Activated naive CD4-positive, alpha-beta T cell treated with anti-CD3 and anti-CD28 coated beads, Interleukin-2, amount 50 U/mL, for 16 hours (primary cell): ENCODE measurements around the gene USP44.
"Not testable (repeated sequence)": the region's sequence is repeated elsewhere in the genome, so short reads cannot be mapped to it uniquely, and the experiment has no call there.

Source experiments
- DNase-seq: peaks from one replicate; pipeline ENCODE4 v3.0.0-alpha.2; 2020

USP44 gene

DNA sequence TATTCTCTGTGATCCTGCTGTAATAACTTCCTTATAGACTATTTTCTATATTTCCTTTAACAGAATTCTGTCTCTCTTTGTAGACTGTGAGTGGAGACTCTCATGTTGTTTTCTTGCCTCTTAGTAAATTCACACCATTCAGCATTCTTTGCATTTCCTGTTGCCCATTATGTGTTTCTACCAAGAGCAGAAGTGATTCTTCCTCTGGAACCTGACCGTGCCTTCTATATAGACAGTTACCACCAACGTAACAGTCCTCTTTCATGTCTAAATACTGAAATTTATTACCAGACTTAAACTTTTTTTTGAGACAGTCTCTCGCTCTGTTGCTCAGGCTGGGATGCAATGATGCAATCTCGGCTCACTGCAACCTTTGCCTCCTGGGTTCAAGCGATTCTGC is 46.2 kb downstream of the USP44 start:
- no peak for DNase-seq

DNA sequence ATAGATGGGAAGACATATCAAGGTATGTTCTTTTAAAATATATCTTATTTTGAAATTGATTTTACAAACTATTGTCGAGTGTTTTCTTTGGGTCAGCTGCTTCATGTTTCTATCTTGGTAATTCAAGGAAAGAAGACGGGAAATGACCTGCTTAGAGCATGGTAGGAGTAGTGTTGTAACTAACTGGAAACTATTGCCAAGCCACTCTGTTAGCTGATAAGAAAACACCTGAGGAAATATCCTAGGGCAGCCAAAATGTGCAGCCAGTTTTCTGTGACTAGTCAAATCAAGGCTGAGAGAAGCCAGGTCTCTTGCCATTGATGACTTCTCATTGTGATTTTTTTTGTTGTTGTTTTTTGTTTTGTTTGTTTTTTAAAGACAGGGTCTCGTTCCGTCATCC is 47.1 kb downstream of the USP44 start:
- DNase-seq, result no peak

DNA sequence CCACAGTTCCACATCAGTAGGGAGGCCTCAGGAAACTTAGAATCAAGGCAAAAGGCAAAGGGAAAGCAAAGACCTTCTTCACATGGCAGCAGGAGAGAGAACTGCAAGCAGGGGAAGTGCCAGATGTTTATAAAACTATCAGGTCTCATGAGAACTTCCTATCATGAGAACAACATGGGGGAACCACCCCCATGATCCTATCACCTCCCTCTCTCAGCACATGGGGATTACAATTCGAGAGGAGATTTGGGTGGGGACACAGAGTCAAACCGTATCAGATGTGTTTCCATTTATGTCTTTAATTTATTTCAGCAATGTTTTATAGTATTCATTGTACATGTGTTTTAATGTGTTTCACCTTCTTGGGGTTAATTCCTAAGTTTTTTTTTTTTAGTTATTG is 51.5 kb downstream of the USP44 start:
- DNase-seq, result no peak

DNA sequence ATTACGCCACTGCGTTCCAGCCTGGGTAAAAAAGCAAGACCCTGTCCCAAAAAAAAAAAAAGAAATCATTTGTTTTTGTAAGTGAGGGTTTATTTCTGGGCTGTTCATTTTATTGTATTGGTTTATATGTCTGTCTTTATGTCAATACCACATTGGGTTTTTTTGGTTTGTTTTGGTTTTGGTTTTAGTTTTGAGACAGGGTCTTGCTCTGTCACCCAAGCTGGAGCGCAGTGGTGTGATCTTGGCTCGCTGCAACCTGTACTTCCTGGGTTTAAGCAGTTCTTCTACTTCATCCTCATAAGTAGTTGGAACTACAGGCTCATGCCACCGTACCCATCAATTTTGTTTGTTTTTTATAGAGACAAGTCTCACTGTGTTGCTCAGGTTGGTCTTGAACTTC is 52.3 kb downstream of the USP44 start:
- no peak for DNase-seq

DNA sequence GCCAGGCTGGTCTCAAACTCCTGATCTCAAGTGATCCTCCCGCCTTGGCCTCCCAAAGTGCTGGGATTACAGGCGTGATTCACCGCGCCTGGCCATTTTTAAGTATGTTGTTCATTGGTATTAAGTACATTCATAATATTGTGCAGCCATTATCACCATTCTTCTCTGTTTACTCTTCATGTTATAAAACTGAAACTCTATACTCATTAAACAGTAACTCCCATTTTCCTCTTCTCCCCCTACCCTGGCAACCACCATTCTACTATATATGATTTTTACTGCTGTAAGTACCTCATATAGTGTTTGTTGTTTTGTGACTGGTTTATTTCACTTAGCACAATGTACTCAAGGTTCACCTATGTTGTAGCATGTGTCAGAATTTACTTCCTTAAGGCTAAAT is 54.2 kb downstream of the USP44 start:
- no peak for DNase-seq

DNA sequence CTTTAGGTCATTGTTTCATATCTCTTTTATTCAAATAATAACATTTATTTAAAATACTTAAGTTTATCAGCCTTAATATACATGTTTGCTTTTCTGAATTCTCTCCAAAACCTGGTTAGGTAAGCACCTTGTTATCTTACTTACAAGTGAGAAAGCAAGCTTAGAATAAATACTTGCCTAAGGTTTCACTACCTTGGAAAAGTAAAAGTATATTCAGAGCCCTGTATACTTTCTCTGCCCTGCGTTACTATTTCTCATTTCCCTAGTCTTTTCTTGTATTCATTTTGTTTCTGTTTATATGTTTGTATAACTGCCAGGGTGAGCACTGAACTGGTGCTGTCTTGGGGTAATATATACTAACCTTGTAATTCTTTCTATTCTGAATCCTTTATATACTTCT is 55.8 kb downstream of the USP44 start:
- no peak for DNase-seq

DNA sequence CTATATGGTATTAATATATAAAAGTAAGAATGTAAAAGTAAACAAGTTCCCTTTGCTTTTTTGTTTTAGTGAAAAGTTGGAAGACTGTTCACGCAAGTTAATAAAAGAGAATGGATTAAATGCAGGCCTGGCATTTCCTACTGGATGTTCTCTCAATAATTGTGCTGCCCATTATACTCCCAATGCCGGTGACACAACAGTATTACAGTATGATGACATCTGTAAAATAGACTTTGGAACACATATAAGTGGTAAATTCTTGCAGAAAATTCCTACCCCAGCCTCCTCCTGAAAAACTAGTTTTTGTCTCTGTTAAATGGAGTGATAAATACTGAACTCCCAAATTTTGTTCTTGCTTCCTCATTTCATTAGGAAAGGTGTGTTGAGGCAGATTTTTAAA is 56.4 kb downstream of the USP44 start:
- DNase-seq, result no peak

DNA sequence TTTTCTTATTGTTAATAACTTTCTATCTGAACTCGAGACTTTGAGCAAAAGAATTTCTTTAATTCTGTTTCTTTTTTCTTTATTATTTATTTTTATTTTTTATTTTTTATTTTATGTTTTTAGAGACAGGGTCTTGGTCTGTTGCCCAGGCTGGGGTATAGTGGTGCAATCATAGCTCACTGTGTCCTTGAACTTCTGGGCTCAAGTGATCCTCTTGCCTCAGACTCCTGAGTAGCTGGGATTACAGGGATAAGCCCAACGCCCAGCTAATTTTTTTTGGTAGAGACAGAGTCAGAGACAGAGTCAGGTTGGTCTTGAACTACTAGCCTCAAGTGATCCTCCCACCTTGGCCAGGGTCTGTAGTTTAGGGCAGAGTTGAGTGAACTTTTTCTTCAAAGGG is 58.8 kb downstream of the USP44 start:
- no peak for DNase-seq

DNA sequence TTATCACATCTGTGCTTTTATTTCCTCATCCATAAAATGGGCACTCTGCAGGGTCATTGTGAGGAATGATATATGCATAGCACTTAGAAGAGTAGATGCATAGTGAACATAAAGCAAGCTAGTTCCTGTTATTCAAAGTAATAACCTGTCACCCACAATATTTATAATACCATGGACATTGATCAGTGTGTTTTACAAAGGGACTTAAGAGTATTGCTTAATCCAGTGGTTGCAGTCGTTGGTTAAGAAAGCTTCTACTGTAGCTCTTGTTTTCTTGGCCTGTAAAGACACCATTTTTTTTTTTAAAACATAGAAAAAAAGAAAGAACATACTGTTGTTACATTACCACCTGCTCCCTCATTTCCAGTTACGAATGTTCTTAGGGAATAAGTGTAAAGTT is 64.3 kb downstream of the USP44 start:
- DNase-seq, result no peak

DNA sequence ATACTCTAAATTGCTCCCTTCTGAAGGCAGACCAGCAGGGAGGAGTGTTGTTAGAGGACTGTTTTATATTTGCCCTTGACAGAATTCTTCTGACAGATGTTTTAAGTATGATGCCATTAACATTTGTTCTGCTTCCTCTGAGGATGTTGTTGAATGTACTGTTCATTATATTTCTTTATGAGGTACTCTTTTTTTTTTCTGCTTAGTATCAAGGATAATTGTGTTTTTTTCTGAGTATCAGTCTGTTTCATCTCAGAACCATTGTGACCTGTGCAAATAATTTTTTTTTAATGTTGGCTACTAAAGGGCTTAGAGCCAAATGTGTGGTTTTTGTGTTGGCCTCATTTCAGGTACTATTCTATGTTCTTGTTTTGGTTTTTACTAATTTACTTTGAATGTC is 66.8 kb downstream of the USP44 start:
- DNase-seq, result no peak

DNA sequence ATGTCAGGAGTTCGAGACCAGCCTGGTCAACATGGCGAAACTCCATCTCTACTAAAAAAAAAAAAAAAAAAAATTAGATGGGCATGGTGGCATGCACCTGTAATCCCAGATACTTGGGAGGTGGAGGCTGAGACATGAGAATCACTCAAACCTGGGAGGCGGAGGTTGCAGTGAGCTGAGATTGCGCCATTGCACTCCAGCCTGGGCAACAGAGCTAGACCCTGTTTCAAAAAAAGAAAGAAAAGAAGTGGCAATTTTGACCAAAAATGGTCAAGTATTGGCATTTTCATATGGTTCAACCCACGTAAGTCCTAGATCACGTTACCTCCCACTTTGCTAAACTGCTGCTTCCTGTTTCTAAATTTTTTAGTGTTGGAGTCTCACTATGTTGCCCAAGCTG is 68.7 kb downstream of the USP44 start:
- not testable (repeated sequence) for DNase-seq

DNA sequence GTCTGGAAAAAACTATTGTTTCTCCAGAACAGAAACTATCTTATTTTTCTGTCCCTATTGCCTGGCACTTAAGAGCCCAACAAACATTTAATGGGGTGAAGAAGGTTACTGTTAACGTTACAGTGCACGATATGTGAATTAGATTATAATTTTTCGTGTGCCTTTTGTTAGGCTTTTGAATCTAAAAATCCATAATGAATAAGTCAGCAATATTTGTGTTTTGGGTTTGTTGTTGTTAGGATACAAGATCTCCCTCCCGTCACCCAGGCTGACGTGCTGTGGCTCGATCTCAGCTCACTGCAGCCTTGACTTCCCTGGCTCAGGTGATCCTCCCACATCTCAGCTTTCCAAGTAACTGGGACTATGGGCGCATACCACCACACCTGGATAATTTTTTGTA is 69.4 kb downstream of the USP44 start:
- DNase-seq, result no peak

DNA sequence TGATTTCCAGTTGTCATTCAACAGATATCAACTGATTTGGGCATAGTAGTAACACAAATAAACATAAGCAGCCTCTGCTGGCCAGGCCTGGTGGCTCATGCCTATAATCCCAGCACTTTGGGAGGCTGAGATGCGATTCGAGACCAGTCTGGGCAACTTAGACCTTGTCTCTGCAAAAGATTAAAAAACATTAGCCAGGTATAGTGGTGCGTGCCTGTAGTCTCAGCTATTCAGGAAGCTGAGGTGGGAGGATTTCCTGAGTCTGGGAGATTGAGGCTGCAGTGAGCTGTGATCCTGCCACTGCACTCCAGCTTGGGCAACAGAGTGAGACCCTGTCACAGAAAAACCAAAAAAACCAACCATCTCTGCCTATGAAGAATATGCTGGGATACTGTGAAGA is 70.2 kb downstream of the USP44 start:
- DNase-seq, result no peak

DNA sequence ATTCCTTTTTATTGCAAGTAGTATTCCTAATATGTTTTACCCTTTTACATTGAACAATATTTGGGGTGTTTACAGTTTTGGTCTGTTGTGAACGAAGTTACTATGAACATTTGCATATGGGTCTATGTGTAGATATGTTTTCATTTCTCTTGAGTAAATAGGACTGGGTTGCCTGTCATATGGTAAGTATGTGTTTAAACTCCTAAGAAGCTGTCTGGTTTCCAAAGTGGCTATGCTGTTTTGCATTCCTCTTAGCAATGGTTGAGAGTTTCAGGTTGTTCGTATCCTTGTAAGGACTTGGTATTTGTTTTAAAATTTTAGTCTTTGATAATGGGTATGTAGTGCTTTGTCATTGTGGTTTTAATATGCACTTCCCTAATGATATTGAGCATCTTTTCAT is 71.0 kb downstream of the USP44 start:
- no peak for DNase-seq

DNA sequence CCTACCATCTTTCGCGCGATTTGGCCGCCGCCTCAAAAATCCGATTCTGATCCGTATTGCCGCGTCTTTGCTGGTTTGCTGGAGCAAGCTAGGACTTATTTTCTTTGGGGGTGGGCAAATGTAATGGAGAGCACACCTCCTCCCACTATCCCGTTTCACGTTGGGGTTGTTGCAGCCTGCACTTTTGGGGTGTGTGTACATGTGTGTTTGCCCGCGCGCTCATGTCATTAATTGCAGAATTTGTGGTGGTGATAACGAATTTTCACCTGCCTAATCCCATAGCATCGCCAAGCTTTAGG is 76.7 kb downstream of the USP44 start:
- DNase-seq, result no peak

DNA sequence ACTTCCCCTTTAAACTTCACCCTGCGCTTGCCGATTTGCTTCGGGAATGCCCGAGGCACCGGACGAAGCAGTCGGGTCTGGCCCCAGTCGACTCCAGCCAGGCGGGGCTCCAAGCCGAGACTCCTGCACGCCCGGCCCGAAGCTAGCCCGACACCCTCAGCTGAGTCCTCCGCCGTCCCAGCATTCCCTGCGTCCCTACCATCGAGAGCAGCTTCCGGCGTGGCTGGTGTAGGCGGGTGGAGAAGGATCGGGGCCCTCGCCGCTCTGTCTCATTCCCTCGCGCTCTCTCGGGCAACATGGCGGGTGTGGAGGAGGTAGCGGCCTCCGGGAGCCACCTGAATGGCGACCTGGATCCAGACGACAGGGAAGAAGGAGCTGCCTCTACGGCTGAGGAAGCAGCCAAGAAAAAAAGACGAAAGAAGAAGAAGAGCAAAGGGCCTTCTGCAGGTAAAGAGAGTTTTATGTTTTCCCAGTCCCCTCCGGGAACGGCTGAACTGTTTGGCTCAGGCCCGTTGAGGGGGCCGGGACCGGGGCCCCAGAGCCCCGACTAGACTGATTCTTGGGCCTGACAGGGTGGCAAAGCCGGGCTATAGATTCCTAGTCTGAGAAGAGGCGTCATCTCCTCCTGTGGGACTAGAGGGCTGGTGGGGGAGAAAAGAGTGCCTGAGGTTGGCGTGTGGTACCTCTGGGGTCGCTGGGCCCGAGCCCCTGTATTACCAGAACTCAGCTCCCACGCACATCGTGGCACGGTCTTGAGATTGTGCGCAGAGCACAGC is 77.2 kb downstream of the USP44 start, which contains the start of gene METAP2:
Gene METAP2 (plus strand): TSS at position 269 of the 776 bp plus-strand sequence. CDS start 28 bp downstream, at position 297.
- DNase-seq, result peak; percentile 95

DNA sequence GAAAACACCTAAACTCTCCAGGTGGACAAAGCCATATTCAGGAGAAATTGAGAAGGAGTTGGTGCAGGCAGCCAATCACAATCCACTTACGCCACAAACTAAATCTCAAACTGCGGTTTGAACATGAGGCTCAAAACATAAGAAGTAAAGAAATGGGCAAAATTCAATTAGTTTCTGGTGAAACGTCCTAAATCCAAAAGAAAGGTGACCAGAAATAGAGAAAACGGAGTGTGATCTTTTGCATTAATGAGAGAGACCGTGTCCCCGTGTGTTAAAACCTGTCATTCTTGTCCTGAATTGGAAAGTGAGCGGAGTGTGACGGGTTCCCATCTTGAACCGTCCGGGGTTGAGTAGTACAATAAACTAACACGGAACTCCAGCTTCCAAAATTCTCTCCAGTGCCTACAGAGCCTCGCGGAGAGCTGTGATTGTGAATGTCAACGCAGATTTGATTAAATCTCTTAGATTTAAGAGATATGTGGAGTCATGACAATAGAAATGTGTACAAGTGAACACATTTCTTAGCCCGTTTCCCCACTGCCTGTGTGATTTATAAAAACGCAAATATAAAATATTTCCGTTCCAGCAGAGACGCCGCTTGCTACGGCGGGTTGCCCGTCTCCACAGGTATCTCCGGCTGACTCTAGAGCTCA is 77.9 kb downstream of the USP44 start:
- DNase-seq, result peak; percentile 15

DNA sequence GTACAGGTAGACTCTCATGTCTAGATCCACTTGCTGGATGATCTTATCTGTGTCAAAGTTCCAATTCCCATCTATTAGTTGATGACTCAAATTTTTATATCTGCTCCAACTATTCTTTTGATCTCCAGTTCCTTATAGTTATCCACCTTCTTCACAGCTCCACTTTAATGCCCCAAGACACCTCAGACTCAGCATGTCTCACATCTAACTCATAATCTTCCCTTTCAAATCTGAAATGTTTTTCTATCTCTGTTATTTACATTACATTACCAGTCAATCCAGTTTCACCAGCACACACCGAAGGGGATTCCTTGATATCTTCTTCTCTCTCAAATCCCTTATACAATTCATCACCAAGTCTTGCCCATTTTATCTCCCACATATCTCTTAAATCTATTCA is 81.0 kb downstream of the USP44 start:
- DNase-seq, result no peak
